Hypothalamus (tissue), 51 donors: ENCODE measurements around the gene SELPLG.

Experiments used
- DNase-seq, 51 donors: peaks; one replicate each; lab custom pipeline; 2025; lab: John Stamatoyannopoulos, UW

Gene SELPLG

GRCh38 chr12:108608616-108609015 is 25.1 kb downstream of the SELPLG start:
- DNase-seq: no peak

GRCh38 chr12:108607981-108608600 is 25.6 kb downstream of the SELPLG start:
- no peak for DNase-seq

- DNase-seq: no peak
Observed at GRCh38 chr12:108606492-108606891, 27.2 kb downstream of the SELPLG start.

- DNase-seq: no peak
Observed at GRCh38 chr12:108605690-108606406, 27.8 kb downstream of the SELPLG start.

GRCh38 chr12:108605000-108605689 is 28.5 kb downstream of the SELPLG start:
- DNase-seq: no peak

GRCh38 chr12:108604208-108604941 is 29.3 kb downstream of the SELPLG start:
- DNase-seq: no peak

- DNase-seq: no peak
Observed at GRCh38 chr12:108603743-108604142, 30.0 kb downstream of the SELPLG start.

- no peak for DNase-seq
Observed at GRCh38 chr12:108602976-108603704, 30.6 kb downstream of the SELPLG start.

- no peak for DNase-seq
Observed at GRCh38 chr12:108602209-108602705, 31.4 kb downstream of the SELPLG start.

GRCh38 chr12:108600702-108601007 is 33.0 kb downstream of the SELPLG start:
- DNase-seq: no peak

- no peak for DNase-seq
Observed at GRCh38 chr12:108599948-108600701, 33.6 kb downstream of the SELPLG start.

GRCh38 chr12:108599541-108599940 is 34.2 kb downstream of the SELPLG start:
- no peak for DNase-seq

GRCh38 chr12:108598553-108599250 is 35.0 kb downstream of the SELPLG start:
- no peak for DNase-seq

- peak in 8 of 51 donors; percentile 7 to 28 (median 17) for DNase-seq
Observed at GRCh38 chr12:108597559-108598471, 35.9 kb downstream of the SELPLG start, which contains the start of gene TMEM119. TSS of gene TMEM119 (minus strand) at chr12:108598084. CDS start at chr12:108592383, 5,701 bp downstream.

- no peak for DNase-seq
Observed at GRCh38 chr12:108596854-108597558, 36.7 kb downstream of the SELPLG start.

- DNase-seq: no peak
Observed at GRCh38 chr12:108595711-108596647, 37.7 kb downstream of the SELPLG start.
